PC-3 (cell line): ENCODE data around the gene MYH11. TPM values are rescaled to one million over a fixed set of nuclear protein-coding genes. Genes with fewer than 3 reads are reported as not detected.
"Not testable (repeated sequence)": the region's sequence is repeated elsewhere in the genome, so short reads cannot be mapped to it uniquely, and the experiment has no call there.

Experiments
- ATAC-seq: fragments of 200-7000 bp; cut with Tn5 transposase; 2 replicates; pipeline ENCODE4 v1.9.1; 2020; ENCODE audit warnings: mild to moderate bottlenecking, moderate library complexity
- BruUV-seq: library from RNA; stranded (reverse); fragments of 400-500 nt; replicated peaks from 2 replicates; lab custom pipeline; 2021; lab: Mats Ljungman, UMichigan
- CTCF ChIA-PET: fragments of 300-600 bp; sonication (Branson Sonifier 250); formaldehyde crosslinking; loops from one replicate; lab custom pipeline; 2022; ENCODE audit warnings: antibody characterized with exemption; lab: Charles Lee
- POLR2A ChIA-PET: fragments of 300-600 bp; sonication (Branson Sonifier 250); formaldehyde crosslinking; loops from one replicate; lab custom pipeline; 2022; ENCODE audit warnings: antibody characterized with exemption; ENCODE audit not compliant: unreplicated experiment; lab: Charles Lee
- DNase-seq: peaks from one replicate; pipeline ENCODE4 v3.0.0-alpha.2; 2015
- H2AFZ ChIP-seq: fragments of 300-600 bp; sonication (generic); 2 replicates; pipeline ENCODE4 v1.6.0; 2016; ENCODE audit warnings: antibody characterized with exemption, low read length
- H3F3A ChIP-seq: fragments of 300-600 bp; sonication (generic); one replicate; pipeline ENCODE4 v1.6.0; 2017; ENCODE audit warnings: antibody characterized with exemption, low read length, control low read depth, mild to moderate bottlenecking; ENCODE audit not compliant: unreplicated experiment
- H3K27ac ChIP-seq: fragments of 300-600 bp; sonication (generic); 2 replicates; pipeline ENCODE4 v1.5.1; 2016; ENCODE audit warnings: mild to moderate bottlenecking, low read length
- H3K27me3 ChIP-seq: fragments of 300-600 bp; sonication (generic); 2 replicates; pipeline ENCODE4 v1.6.1; 2016; ENCODE audit warnings: low read length, mixed read lengths
- H3K36me3 ChIP-seq: fragments of 300-600 bp; sonication (generic); 2 replicates; pipeline ENCODE4 v1.6.1; 2016; ENCODE audit warnings: low read depth, mixed run types, low read length, mixed read lengths
- H3K4me1 ChIP-seq: fragments of 300-600 bp; sonication (generic); 2 replicates; pipeline ENCODE4 v1.5.1; 2016; ENCODE audit warnings: low read length; ENCODE audit not compliant: insufficient read depth
- H3K4me2 ChIP-seq: fragments of 300-600 bp; sonication (generic); 2 replicates; pipeline ENCODE4 v1.6.0; 2016; ENCODE audit warnings: low read length
- H3K4me3 ChIP-seq: fragments of 300-600 bp; sonication (generic); 2 replicates; pipeline ENCODE4 v1.5.1; 2016; ENCODE audit warnings: mild to moderate bottlenecking, low read length, mixed read lengths
- H3K79me2 ChIP-seq: fragments of 300-600 bp; sonication (generic); 2 replicates; pipeline ENCODE4 v1.6.1; 2017; ENCODE audit warnings: low read length, mixed read lengths
- H3K9ac ChIP-seq: fragments of 300-600 bp; sonication (generic); 2 replicates; pipeline ENCODE4 v1.6.0; 2016; ENCODE audit warnings: mild to moderate bottlenecking, low read length
- H3K9me2 ChIP-seq: fragments of 300-600 bp; sonication (generic); replicated peaks from 2 replicates; pipeline ENCODE4 v1.6.1; 2016; ENCODE audit warnings: mixed run types, low read length, mixed read lengths
- H3K9me3 ChIP-seq: fragments of 300-600 bp; sonication (generic); 2 replicates; pipeline ENCODE4 v1.6.1; 2016; ENCODE audit warnings: low read length, mixed read lengths
- H4K20me1 ChIP-seq: fragments of 300-600 bp; sonication (generic); 2 replicates; pipeline ENCODE4 v1.6.1; 2016; ENCODE audit warnings: low read length, mixed read lengths
- EZH2 ChIP-seq: fragments of 300-600 bp; sonication (generic); IDR thresholded peaks from one replicate; pipeline ENCODE4 v1.6.1; 2017; ENCODE audit warnings: antibody characterized with exemption, mild to moderate bottlenecking, low read length; ENCODE audit not compliant: unreplicated experiment
- EZH2phosphoT487 ChIP-seq: fragments of 300-600 bp; sonication (generic); IDR thresholded peaks from 2 replicates; pipeline ENCODE4 v1.6.1; 2018; ENCODE audit warnings: mild to moderate bottlenecking, antibody characterized with exemption, low read length, borderline replicate concordance
- intact Hi-C: fragments of 100-400 bp; cut with micrococcal nuclease; formaldehyde crosslinking; loops from 2 replicates; pipeline ENCODE4 v1.9.0; 2023
- total RNA-seq: library from RNA; depleted of rRNA; stranded (reverse); fragments of >200 nt; gene quantifications from 2 replicates; pipeline ENCODE4 v1.2.3, GENCODE V29; 2014
- TF ChIP-seq, protein P1 (sequence below): fragments of 300-600 bp; sonication (generic); conservative IDR thresholded peaks from 2 replicates; pipeline ENCODE4 v1.5.1; 2017; ENCODE audit warnings: antibody characterized with exemption, low read depth, mild to moderate bottlenecking, low read length

The MYH11 gene
- total RNA-seq, 1 experiment from 2014 or later = not detected

DNA sequence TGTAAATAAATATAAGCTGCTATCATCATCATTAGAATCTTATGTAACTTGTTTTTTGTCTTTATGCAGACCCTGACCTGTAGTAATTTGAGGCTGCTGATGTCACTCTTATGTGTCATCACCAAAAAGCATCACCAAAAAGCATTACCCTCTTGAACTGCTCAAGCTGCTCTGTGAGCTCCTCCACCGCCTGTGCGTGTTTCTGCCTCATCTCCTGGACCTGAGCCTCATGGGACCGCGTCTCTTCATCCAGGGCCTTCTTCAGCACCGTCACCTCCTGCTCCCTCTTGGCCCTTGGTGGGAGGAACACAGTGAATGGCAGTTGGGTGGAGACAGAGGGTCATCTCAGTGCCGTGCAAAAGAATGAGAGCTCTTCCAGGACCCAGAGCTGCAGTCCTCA lies 124.4 kb downstream of the MYH11 start:
- no peak for ATAC-seq
- no TSS peak for BruUV-seq
- H3K27me3 ChIP-seq = no peaks in the 10 kb centered on the region
- no peak for DNase-seq
- POLR2A ChIA-PET = no interaction called here
- no peaks in the 10 kb centered on the region for H3K9me2 ChIP-seq
- TF ChIP-seq EZH2phosphoT487 (no peak), EZH2 (no peak)
- TF ChIP-seq, protein P1, sequence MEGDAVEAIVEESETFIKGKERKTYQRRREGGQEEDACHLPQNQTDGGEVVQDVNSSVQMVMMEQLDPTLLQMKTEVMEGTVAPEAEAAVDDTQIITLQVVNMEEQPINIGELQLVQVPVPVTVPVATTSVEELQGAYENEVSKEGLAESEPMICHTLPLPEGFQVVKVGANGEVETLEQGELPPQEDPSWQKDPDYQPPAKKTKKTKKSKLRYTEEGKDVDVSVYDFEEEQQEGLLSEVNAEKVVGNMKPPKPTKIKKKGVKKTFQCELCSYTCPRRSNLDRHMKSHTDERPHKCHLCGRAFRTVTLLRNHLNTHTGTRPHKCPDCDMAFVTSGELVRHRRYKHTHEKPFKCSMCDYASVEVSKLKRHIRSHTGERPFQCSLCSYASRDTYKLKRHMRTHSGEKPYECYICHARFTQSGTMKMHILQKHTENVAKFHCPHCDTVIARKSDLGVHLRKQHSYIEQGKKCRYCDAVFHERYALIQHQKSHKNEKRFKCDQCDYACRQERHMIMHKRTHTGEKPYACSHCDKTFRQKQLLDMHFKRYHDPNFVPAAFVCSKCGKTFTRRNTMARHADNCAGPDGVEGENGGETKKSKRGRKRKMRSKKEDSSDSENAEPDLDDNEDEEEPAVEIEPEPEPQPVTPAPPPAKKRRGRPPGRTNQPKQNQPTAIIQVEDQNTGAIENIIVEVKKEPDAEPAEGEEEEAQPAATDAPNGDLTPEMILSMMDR = no peak
- no peak overlapping the region for H3K4me3 ChIP-seq
- no peaks in the 10 kb centered on the region for H3K36me3 ChIP-seq
- H2AFZ ChIP-seq = no peak overlapping the region
- H3K27ac ChIP-seq = no peak overlapping the region
- no peak overlapping the region for H3K4me2 ChIP-seq
- intact Hi-C loops = no loop called here
- no peaks in the 10 kb centered on the region for H3F3A ChIP-seq
- no peaks in the 10 kb centered on the region for H3K79me2 ChIP-seq
- H3K4me1 ChIP-seq = peaks cover 10% of the 10 kb centered on the region
- CTCF ChIA-PET = no interaction called here
- no peaks in the 10 kb centered on the region for H4K20me1 ChIP-seq
- no peaks in the 10 kb centered on the region for H3K9me3 ChIP-seq
- H3K9ac ChIP-seq = no peak overlapping the region

DNA sequence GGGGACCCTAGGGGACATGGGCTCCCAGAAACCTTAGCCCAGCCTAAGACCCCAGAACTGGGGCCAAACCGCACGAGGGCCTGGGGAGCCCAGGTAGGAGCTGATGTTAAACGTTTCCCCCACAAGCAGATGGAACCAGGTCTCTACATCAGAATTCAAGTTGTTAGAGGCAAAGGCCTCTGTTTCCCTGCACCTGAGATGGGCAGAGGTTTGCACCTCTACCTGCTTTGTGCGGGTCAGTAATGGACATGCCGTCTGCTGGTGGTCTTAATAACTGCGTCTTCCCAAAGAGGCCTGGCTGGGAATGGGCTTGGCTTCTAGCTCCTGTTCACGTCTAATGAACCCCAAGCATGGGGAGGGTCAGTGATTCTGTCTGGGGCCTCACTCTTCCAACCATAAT lies 127.7 kb downstream of the MYH11 start:
- ChIA-PET CTCF (no interaction called here), POLR2A (no interaction called here)
- Histone ChIP-seq H3K4me3 (no peak overlapping the region), H3K9me2 (no peaks in the 10 kb centered on the region), H3K79me2 (no peaks in the 10 kb centered on the region), H3K27ac (no peak overlapping the region), H3K36me3 (no peaks in the 10 kb centered on the region), H3K27me3 (no peaks in the 10 kb centered on the region), H3K9me3 (no peaks in the 10 kb centered on the region), H3K9ac (no peak overlapping the region), H3K4me2 (no peak overlapping the region), H3K4me1 (peaks cover 7% of the 10 kb centered on the region), H3F3A (no peaks in the 10 kb centered on the region), H4K20me1 (no peaks in the 10 kb centered on the region), H2AFZ (no peak overlapping the region)
- ATAC-seq = no peak
- no peak for DNase-seq
- intact Hi-C loops = no loop called here
- TF ChIP-seq, protein P1 = no peak
- TF ChIP-seq EZH2 (no peak), EZH2phosphoT487 (no peak)
- BruUV-seq = no TSS peak

DNA sequence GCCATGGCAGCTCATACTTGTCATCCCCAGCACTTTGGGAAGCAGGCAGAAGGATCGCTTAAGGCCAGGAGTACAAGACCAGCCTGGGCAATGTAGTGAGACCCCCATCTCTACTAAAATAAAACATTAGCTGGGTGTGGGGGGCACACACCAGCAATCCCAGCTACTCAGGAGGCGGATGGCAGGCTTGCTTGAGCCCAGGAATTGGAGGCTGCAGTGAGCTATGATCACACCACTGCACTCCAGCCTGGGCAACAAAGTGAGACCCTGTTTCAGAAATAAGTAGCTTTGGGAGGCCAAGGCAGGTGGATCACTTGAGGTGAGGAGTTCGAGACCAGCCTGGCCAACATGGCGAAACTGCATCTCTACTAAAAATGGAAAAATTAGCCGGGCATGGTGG lies 129.1 kb downstream of the MYH11 start:
- H3K27me3 ChIP-seq, CTCF ChIA-PET, ATAC-seq, H3K27ac ChIP-seq, H3K9me2 ChIP-seq, H4K20me1 ChIP-seq, intact Hi-C loops, DNase-seq, H3K36me3 ChIP-seq, BruUV-seq, H3K4me1 ChIP-seq, H3K9me3 ChIP-seq, H3K4me2 ChIP-seq, H3K4me3 ChIP-seq, H3F3A ChIP-seq, H2AFZ ChIP-seq, H3K79me2 ChIP-seq, H3K9ac ChIP-seq: not testable (repeated sequence)
- POLR2A ChIA-PET = interaction anchor here (0.7 kb wide), 1 partner anchor 118 kb away, joined by 3 read pairs; no protein-coding TSS in a partner anchor
